Upper lobe of left lung (tissue), 4 donors: ENCODE measurements around the gene GAN.
A peak's percentile ranks its signal among the peaks of the same experiment; 100 is the strongest.

Source experiments
- EP300 ChIP-seq, 4 donors: sonication (generic); formaldehyde crosslinking; IDR thresholded peaks; one replicate each; pipeline ENCODE4 v1.5.1; 2017; ENCODE audit warnings: antibody characterized with exemption in 4 of 4, control low read depth in 2 of 4
- POLR2A ChIP-seq, 4 donors: fragments of 450-650 bp; IDR thresholded peaks; one replicate each; pipeline ENCODE4 v1.5.1; 2016 to 2017; ENCODE audit warnings: antibody characterized with exemption in 4 of 4, mild to moderate bottlenecking in 2 of 4
- POLR2AphosphoS5 ChIP-seq, 2 donors: sonication (generic); formaldehyde crosslinking; IDR thresholded peaks; one replicate each; pipeline ENCODE4 v1.5.1; 2017; ENCODE audit warnings: antibody characterized with exemption in 2 of 2
- TF ChIP-seq, protein P1 (sequence below), 6 experiments: fragments of 450-650 bp in 4 of 6; fragments of 200-600 bp in 2 of 6; sonication (generic) in 2 of 6; IDR thresholded peaks; one replicate each; pipeline ENCODE4 v1.5.1; 2016 to 2019; ENCODE audit warnings: antibody characterized with exemption in 6 of 6

DNA sequence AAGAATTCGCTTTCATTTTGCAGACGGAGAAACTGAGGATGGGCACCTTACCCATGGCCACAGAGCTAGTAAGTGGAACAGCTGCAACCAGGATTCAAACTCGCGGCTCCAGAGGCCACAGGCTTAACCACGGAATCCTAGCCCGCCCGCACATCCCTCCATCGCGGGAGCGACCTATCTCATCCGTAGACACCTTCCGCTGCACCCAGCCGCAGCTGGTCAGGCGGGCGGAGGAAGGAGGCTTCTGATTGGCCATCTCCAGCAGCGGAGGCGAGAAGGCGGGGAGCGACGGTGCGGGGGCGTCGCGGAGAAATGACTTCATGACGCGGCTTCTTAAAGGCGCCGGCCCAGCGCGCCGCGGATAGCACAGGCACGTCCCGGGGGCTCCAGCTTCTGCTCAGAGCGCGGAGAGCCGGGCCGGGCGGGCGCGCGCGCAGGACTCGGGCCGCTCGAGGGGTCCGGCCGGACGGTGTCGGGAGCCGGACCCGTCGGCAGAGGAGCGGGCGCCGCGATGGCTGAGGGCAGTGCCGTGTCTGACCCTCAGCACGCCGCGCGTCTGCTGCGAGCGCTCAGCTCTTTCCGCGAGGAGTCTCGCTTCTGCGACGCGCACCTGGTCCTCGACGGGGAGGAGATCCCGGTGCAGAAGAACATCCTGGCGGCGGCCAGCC, at the start of gene GAN:
- TF ChIP-seq, protein P1, sequence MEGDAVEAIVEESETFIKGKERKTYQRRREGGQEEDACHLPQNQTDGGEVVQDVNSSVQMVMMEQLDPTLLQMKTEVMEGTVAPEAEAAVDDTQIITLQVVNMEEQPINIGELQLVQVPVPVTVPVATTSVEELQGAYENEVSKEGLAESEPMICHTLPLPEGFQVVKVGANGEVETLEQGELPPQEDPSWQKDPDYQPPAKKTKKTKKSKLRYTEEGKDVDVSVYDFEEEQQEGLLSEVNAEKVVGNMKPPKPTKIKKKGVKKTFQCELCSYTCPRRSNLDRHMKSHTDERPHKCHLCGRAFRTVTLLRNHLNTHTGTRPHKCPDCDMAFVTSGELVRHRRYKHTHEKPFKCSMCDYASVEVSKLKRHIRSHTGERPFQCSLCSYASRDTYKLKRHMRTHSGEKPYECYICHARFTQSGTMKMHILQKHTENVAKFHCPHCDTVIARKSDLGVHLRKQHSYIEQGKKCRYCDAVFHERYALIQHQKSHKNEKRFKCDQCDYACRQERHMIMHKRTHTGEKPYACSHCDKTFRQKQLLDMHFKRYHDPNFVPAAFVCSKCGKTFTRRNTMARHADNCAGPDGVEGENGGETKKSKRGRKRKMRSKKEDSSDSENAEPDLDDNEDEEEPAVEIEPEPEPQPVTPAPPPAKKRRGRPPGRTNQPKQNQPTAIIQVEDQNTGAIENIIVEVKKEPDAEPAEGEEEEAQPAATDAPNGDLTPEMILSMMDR (IDR thresholded peaks at IDR 0.05): peak in 1 of 6 experiments; percentile 3
- TF ChIP-seq POLR2A (IDR thresholded peaks at IDR 0.05): peak in 3 of 4 donors; percentile 74 to 89 (median 86)
- peak; percentile 80 to 91 for TF ChIP-seq POLR2AphosphoS5 (IDR thresholded peaks at IDR 0.05)
- TF ChIP-seq EP300 (IDR thresholded peaks at IDR 0.05): no peak
